ENCODE results near the gene SH2D5.

The SH2D5 gene

GRCh38 chr1:20719871-20720620, 12.5 kb downstream of the SH2D5 start:
- no peak overlapping the region for H3K27ac ChIP-seq (ENCODE audit: extremely low read depth, low read depth, low read length)
- no peak for TF ChIP-seq ZNF561 (tag by site-specific recombination; IDR thresholded peaks at IDR 0.05; ENCODE audit: borderline replicate concordance)
- TF ChIP-seq ZNF629 (tag by site-specific recombination; IDR thresholded peaks at IDR 0.05), result no peak
- no peak for TF ChIP-seq ZNF433 (tag by site-specific recombination; IDR thresholded peaks at IDR 0.05; ENCODE audit: low read depth)
- no peak for TF ChIP-seq ZNF324 (tag by site-specific recombination; IDR thresholded peaks at IDR 0.05)
- TF ChIP-seq ZNF529 (tag by site-specific recombination; IDR thresholded peaks at IDR 0.05; ENCODE audit: insufficient replicate concordance), result no peak
- no peak for TF ChIP-seq PRDM10 (tag by site-specific recombination; IDR thresholded peaks at IDR 0.05)
- TF ChIP-seq REPIN1 (tag by site-specific recombination; IDR thresholded peaks at IDR 0.05; ENCODE audit: low read depth), result no peak
- TF ChIP-seq ZNF350 (tag by site-specific recombination; IDR thresholded peaks at IDR 0.05), result no peak
- no peak for TF ChIP-seq ZNF404 (tag by site-specific recombination; IDR thresholded peaks at IDR 0.05)
- no peak for TF ChIP-seq ZSCAN4 (tag by site-specific recombination; IDR thresholded peaks at IDR 0.05)
- TF ChIP-seq ZNF670 (tag by site-specific recombination; IDR thresholded peaks at IDR 0.05; ENCODE audit: low read depth), result no peak
- TF ChIP-seq ZNF169 (tag by site-specific recombination; IDR thresholded peaks at IDR 0.05), result no peak
- TF ChIP-seq ZNF19 (tag by site-specific recombination; IDR thresholded peaks at IDR 0.05; ENCODE audit: low read depth), result no peak
- no peak for TF ChIP-seq ZNF366 (tag by site-specific recombination; conservative IDR thresholded peaks at IDR 0.05)
- TF ChIP-seq ZNF639 (tag by site-specific recombination; IDR thresholded peaks at IDR 0.05), result no peak
- TF ChIP-seq ZNF48 (tag by site-specific recombination; IDR thresholded peaks at IDR 0.05), result no peak
- no peak for TF ChIP-seq ZNF518A (tag by site-specific recombination; conservative IDR thresholded peaks at IDR 0.05; ENCODE audit: low read depth)
- no peak for TF ChIP-seq ZNF335 (tag by site-specific recombination; conservative IDR thresholded peaks at IDR 0.05)
- TF ChIP-seq ZNF510 (tag by site-specific recombination; IDR thresholded peaks at IDR 0.05; ENCODE audit: insufficient replicate concordance), result no peak
- no peaks in the 10 kb centered on the region for H3K36me3 ChIP-seq (ENCODE audit: control insufficient read depth in 2 of 2, insufficient read depth in 1 of 2, low read length in 2 of 2)
- H3K9me3 ChIP-seq (ENCODE audit: control insufficient read depth, insufficient read depth, low read depth, low read length), result no peaks in the 10 kb centered on the region
- no peaks in the 10 kb centered on the region for H3K4me1 ChIP-seq (ENCODE audit: control insufficient read depth, insufficient read depth, low read length)
- no peak overlapping the region for H3K4me3 ChIP-seq (ENCODE audit: low read depth, low read length)
- CTCF ChIA-PET, result no interaction called here
- POLR2A ChIA-PET, result no interaction called here
